IPS-18a (cell line): ENCODE measurements around the gene SLC25A45.

Experiments
- H3K27ac ChIP-seq: one replicate; pipeline ENCODE4 v1.5.1; 2013; ENCODE audit warnings: low read length
- H3K27me3 ChIP-seq: one replicate; pipeline ENCODE4 v1.6.1; 2013; ENCODE audit warnings: mild to moderate bottlenecking, low read length; ENCODE audit not compliant: control insufficient read depth, insufficient read depth
- H3K36me3 ChIP-seq: one replicate; pipeline ENCODE4 v1.6.1; 2013; ENCODE audit warnings: low read depth, low read length; ENCODE audit not compliant: control insufficient read depth
- H3K4me1 ChIP-seq: one replicate; pipeline ENCODE4 v1.6.1; 2013; ENCODE audit warnings: low read depth, low read length; ENCODE audit not compliant: control insufficient read depth
- H3K4me3 ChIP-seq: one replicate; pipeline ENCODE4 v1.5.1; 2013; ENCODE audit warnings: low read length
- H3K9ac ChIP-seq: one replicate; pipeline ENCODE4 v1.6.1; 2013; ENCODE audit warnings: mild to moderate bottlenecking, low read length, moderate library complexity
- H3K9me3 ChIP-seq: one replicate; pipeline ENCODE4 v1.6.1; 2013; ENCODE audit warnings: low read depth, low read length; ENCODE audit not compliant: control insufficient read depth

SLC25A45 gene

DNA sequence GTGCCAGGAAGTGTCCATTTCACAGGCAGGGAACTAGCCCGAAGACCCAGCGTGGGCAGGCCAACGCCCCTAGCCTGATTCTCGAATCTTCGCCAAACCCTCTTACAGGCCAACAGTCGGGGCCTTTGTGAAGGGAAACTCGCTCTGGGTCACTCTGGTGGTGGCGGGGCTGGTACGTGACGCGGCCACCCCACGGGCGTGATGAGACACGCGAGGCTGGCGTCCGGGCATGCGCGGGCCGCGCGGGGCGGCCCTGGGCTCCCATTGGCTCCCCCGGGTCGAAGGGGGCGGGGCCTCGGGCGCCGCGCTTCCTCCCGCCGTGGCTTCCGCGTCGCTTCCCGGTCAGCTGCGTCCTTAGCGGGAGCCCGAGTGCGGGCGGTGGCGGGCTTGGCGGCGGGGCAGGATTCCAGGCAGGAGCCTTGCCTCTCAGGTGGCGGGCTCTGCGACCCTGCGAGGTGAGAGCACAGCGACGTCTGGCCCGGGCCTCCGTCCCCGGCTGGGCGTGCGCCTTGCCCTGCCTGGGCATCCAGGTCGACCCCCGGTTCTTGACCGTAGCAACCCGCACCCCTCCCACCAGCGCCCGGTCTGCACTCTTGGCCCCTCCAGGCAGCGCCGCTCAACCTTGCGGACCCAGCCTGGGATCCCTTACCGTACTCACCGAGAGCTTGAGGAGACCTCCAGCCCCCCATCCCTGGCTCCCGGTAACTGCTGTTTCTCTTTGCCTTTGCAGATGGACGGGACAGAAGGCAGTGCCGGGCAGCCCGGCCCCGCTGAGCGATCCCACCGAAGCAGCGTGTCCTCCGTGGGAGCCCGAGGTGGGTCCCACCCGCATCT lies 4.1 kb upstream of the SLC25A45 start, which contains the start of gene FRMD8:
Gene FRMD8, plus strand, starts transcription at position 331 of the 834 bp plus-strand sequence. Its CDS starts 400 bp downstream, at position 731.
- H3K9ac ChIP-seq, result peak within 1 kb of the TSS; percentile 21
- H3K27ac ChIP-seq, result no peak within 1 kb of the TSS
- peaks cover 15% of the 10 kb centered on the region for H3K4me1 ChIP-seq

DNA sequence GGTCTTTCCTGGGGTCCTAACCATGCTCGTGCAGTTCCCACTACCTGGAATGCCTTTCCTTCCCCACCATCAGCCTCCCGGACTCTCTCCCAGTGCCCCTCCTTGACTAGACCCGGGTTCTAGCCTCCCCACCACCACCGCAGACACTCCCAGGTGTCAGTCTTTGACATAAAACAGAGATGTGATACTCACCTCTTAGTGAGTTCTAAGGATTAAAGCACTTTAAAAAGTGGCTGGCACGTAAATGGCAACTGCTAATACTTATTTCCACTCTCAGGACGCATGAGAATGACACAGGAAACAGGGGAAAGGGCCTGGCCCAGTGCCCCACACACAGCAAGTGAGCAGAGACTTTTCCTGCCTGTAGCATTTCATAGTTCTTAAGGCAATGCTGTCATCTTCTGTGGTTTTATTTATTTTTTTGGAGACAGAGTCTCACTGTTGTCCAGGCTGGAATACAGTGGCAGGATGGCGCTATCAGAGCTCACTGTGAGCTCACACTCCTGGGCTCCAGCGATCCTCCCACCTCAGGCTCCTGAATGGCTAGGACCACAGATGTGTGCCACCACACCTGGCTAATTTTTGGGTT lies 1.9 kb upstream of the SLC25A45 start:
- Histone ChIP-seq H3K4me1 (peaks cover 8% of the 10 kb centered on the region), H3K9me3 (no peaks in the 10 kb centered on the region), H3K9ac (no peak overlapping the region), H3K27ac (no peak overlapping the region), H3K27me3 (no peaks in the 10 kb centered on the region), H3K36me3 (no peaks in the 10 kb centered on the region), H3K4me3 (no peak overlapping the region)

More for the DNA sequence above, 4.1 kb upstream of the SLC25A45 start, which contains the start of gene FRMD8:
- no peaks in the 10 kb centered on the region for H3K36me3 ChIP-seq
- no peaks in the 10 kb centered on the region for H3K9me3 ChIP-seq
- peak within 1 kb of the TSS; percentile 78 for H3K4me3 ChIP-seq
- H3K27me3 ChIP-seq, result no peaks in the 10 kb centered on the region

- H3K36me3 ChIP-seq, result no peaks in the 10 kb centered on the region
- no peak overlapping the region for H3K9ac ChIP-seq
- no peak overlapping the region for H3K4me3 ChIP-seq
- H3K9me3 ChIP-seq, result no peaks in the 10 kb centered on the region
- no peaks in the 10 kb centered on the region for H3K27me3 ChIP-seq
- H3K27ac ChIP-seq, result no peak overlapping the region
- peaks cover 8% of the 10 kb centered on the region for H3K4me1 ChIP-seq
Observed at GRCh38 chr11:65383778-65384177, 1.3 kb upstream of the SLC25A45 start.

DNA sequence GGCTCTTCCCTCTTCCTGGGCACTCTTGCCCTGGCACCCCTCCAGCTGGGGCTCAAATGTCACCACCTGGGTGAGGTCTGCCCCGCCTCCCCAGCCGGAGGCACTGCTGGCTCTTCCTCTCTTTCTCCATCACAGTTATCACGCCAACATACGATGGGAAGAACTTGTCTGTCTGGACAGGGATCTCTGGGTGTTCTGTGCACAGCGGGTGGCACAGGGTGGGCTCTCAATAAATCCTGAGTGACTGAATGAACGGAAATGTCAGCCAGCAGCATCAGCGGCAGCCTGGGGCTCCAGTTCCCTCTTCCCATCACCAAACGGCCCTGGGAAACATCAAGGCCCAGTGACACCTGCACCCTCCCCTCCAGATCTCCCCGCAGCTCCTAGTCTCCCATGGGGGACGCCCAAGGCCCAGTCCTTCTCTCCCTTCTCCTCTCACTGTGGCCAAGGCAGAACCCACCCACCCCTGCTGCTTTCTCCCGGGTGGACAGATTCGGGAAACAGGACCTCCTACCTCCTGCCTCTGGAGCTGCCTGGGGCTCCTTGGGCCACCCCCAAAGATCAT lies 440 bp upstream of the SLC25A45 start:
- H3K27ac ChIP-seq, result no peak overlapping the region
- peaks cover 8% of the 10 kb centered on the region for H3K4me1 ChIP-seq
- H3K9ac ChIP-seq, result no peak overlapping the region
- no peak overlapping the region for H3K4me3 ChIP-seq
- no peaks in the 10 kb centered on the region for H3K9me3 ChIP-seq
- H3K27me3 ChIP-seq, result no peaks in the 10 kb centered on the region
- no peaks in the 10 kb centered on the region for H3K36me3 ChIP-seq

- Histone ChIP-seq H3K4me1 (peaks cover 8% of the 10 kb centered on the region), H3K9ac (no peak overlapping the region), H3K27me3 (no peaks in the 10 kb centered on the region), H3K4me3 (no peak overlapping the region), H3K27ac (no peak overlapping the region), H3K36me3 (no peaks in the 10 kb centered on the region), H3K9me3 (no peaks in the 10 kb centered on the region)
Observed at GRCh38 chr11:65381716-65382032, 772 bp downstream of the SLC25A45 start.

GRCh38 chr11:65380460-65381119 lies 1.9 kb downstream of the SLC25A45 start:
- Histone ChIP-seq H3K9me3 (no peaks in the 10 kb centered on the region), H3K27ac (no peak overlapping the region), H3K9ac (no peak overlapping the region), H3K4me3 (no peak overlapping the region), H3K36me3 (no peaks in the 10 kb centered on the region), H3K27me3 (no peaks in the 10 kb centered on the region), H3K4me1 (peaks cover 8% of the 10 kb centered on the region)

- H3K27me3 ChIP-seq, result no peaks in the 10 kb centered on the region
- peaks cover 8% of the 10 kb centered on the region for H3K4me1 ChIP-seq
- no peak overlapping the region for H3K9ac ChIP-seq
- H3K36me3 ChIP-seq, result no peaks in the 10 kb centered on the region
- H3K4me3 ChIP-seq, result no peak overlapping the region
- no peaks in the 10 kb centered on the region for H3K9me3 ChIP-seq
- no peak overlapping the region for H3K27ac ChIP-seq
Observed at GRCh38 chr11:65379698-65380459, 2.6 kb downstream of the SLC25A45 start.

GRCh38 chr11:65378928-65379638 lies 3.4 kb downstream of the SLC25A45 start:
- H3K27ac ChIP-seq, result no peak overlapping the region
- H3K4me1 ChIP-seq, result peaks cover 8% of the 10 kb centered on the region
- no peaks in the 10 kb centered on the region for H3K27me3 ChIP-seq
- H3K4me3 ChIP-seq, result no peak overlapping the region
- H3K9ac ChIP-seq, result no peak overlapping the region
- no peaks in the 10 kb centered on the region for H3K9me3 ChIP-seq
- H3K36me3 ChIP-seq, result no peaks in the 10 kb centered on the region

GRCh38 chr11:65378208-65378927 lies 4.1 kb downstream of the SLC25A45 start:
- Histone ChIP-seq H3K9ac (no peak overlapping the region), H3K9me3 (no peaks in the 10 kb centered on the region), H3K4me3 (no peak overlapping the region), H3K36me3 (no peaks in the 10 kb centered on the region), H3K4me1 (peaks cover 8% of the 10 kb centered on the region), H3K27ac (no peak overlapping the region), H3K27me3 (no peaks in the 10 kb centered on the region)

- no peak overlapping the region for H3K27ac ChIP-seq
Observed at GRCh38 chr11:65377777-65378176, 4.7 kb downstream of the SLC25A45 start.

More at GRCh38 chr11:65377777-65378176, 4.7 kb downstream of the SLC25A45 start:
- Histone ChIP-seq H3K9me3 (no peaks in the 10 kb centered on the region), H3K4me1 (peaks cover 7% of the 10 kb centered on the region), H3K36me3 (no peaks in the 10 kb centered on the region), H3K9ac (no peak overlapping the region), H3K4me3 (no peak overlapping the region), H3K27me3 (no peaks in the 10 kb centered on the region)
